Endodermal cell (in vitro differentiated cells): ENCODE results near the gene TUBGCP6. TPM values are rescaled to one million over a fixed set of nuclear protein-coding genes. Genes with fewer than 3 reads are reported as not detected.

Source experiments
- DNase-seq: peaks from one replicate; pipeline ENCODE4 v3.0.0-alpha.2; 2017
- H3K27ac ChIP-seq: 2 replicates; pipeline ENCODE4 v1.5.1; 2013; ENCODE audit warnings: mild to moderate bottlenecking, low read depth, low read length, moderate library complexity
- H3K27me3 ChIP-seq: 2 replicates; pipeline ENCODE4 v1.6.1; 2013; ENCODE audit warnings: mild to moderate bottlenecking, low read length, moderate library complexity; ENCODE audit not compliant: insufficient read depth, control insufficient read depth, poor library complexity, severe bottlenecking
- H3K36me3 ChIP-seq: 2 replicates; pipeline ENCODE4 v1.7.0; 2013; ENCODE audit warnings: mild to moderate bottlenecking, low read length, moderate library complexity; ENCODE audit not compliant: control insufficient read depth, insufficient read depth
- H3K4me1 ChIP-seq: one replicate; pipeline ENCODE4 v1.7.0; 2013; ENCODE audit warnings: low read length; ENCODE audit not compliant: control insufficient read depth, insufficient read depth
- H3K4me3 ChIP-seq: 2 replicates; pipeline ENCODE4 v1.5.1; 2013; ENCODE audit warnings: mild to moderate bottlenecking, low read length, moderate library complexity
- H3K9ac ChIP-seq: 2 replicates; pipeline ENCODE4 v1.6.1; 2013; ENCODE audit warnings: mild to moderate bottlenecking, low read length, moderate library complexity; ENCODE audit not compliant: poor library complexity, severe bottlenecking; ENCODE audit errors: extremely low read depth
- H3K9me3 ChIP-seq: 2 replicates; pipeline ENCODE4 v1.6.1; 2013; ENCODE audit warnings: mild to moderate bottlenecking, low read length, moderate library complexity; ENCODE audit not compliant: control insufficient read depth
- H3K27ac Mint-ChIP-seq: 2 replicates; pipeline ENCODE4 v1.8.0; 2020; ENCODE audit warnings: mixed read lengths
- H3K27me3 Mint-ChIP-seq: 2 replicates; pipeline ENCODE4 v1.8.0; 2021; ENCODE audit warnings: mild to moderate bottlenecking, mixed read lengths; ENCODE audit not compliant: insufficient read depth
- H3K36me3 Mint-ChIP-seq: 2 replicates; pipeline ENCODE4 v1.8.0; 2020; ENCODE audit warnings: low read depth, mixed read lengths
- H3K4me1 Mint-ChIP-seq: 2 replicates; pipeline ENCODE4 v1.8.0; 2020; ENCODE audit warnings: mixed read lengths
- H3K4me3 Mint-ChIP-seq: 2 replicates; pipeline ENCODE4 v1.8.0; 2020; ENCODE audit warnings: mild to moderate bottlenecking, moderate library complexity, mixed read lengths
- H3K9me3 Mint-ChIP-seq: 2 replicates; pipeline ENCODE4 v1.8.0; 2020; ENCODE audit warnings: mild to moderate bottlenecking, mixed read lengths
- WGBS, 2 experiments: methylation state at CpG; one replicate each; pipeline versions ENCODE4 v1.1.5 to v1.1.7; 2013; ENCODE audit warnings: missing lambda C conversion rate in 2 of 2, mixed read lengths in 1 of 2; ENCODE audit not compliant: insufficient coverage in 1 of 2, insufficient read length in 1 of 2; 5-methylcytosine and 5-hydroxymethylcytosine counted together
- total RNA-seq, 2 donors: library from RNA; stranded (reverse); fragmentation: NEBNext Ultra II Directional in 1 of 2; extraction: Animal tissue kit (Norgen Biotek cat#: 25700) in 1 of 2; gene quantifications; 2 replicates in 1 of 2; 3 replicates in 1 of 2; pipeline ENCODE4 v1.2.1, GENCODE V29; 2021
- TF ChIP-seq, protein P1 (sequence below): fragments of 200-600 bp; sonication (generic); conservative IDR thresholded peaks from 2 replicates; pipeline ENCODE4 v1.5.0; 2021; ENCODE audit warnings: antibody characterized with exemption, mild to moderate bottlenecking

Gene TUBGCP6
- total RNA-seq, 2 donors from 2014 or later, result 43.7 to 46.0 TPM

DNA sequence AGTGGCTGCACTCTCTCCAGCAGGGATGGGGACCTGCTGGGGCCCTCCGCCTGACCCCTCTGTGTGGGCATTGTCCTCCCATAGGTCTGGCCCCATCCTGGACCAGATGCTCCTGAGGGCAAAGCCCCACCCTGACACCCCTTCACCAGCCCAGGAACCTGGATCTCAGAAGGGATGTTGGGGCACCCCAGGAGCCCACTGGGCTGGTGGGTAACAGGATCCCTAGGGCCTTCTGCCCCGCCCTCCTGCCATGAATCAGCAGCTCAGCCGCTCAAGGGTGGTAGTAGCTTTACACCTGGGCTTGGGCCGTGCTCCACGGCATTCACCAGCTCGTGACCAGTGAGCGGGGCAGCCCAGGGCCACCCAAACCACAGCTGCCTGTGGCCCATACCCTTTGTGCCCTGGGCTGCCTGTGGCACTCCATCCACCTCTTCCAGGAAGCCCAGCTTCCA lies 17.7 kb upstream of the TUBGCP6 start:
- H3K4me3 Mint-ChIP-seq, result peak overlapping the region; percentile 59
- 78 to 81% methylated on average over 4 to 7 of the region's 7 CpGs for WGBS, 2 experiments
- no peaks in the 10 kb centered on the region for H3K9me3 Mint-ChIP-seq

DNA sequence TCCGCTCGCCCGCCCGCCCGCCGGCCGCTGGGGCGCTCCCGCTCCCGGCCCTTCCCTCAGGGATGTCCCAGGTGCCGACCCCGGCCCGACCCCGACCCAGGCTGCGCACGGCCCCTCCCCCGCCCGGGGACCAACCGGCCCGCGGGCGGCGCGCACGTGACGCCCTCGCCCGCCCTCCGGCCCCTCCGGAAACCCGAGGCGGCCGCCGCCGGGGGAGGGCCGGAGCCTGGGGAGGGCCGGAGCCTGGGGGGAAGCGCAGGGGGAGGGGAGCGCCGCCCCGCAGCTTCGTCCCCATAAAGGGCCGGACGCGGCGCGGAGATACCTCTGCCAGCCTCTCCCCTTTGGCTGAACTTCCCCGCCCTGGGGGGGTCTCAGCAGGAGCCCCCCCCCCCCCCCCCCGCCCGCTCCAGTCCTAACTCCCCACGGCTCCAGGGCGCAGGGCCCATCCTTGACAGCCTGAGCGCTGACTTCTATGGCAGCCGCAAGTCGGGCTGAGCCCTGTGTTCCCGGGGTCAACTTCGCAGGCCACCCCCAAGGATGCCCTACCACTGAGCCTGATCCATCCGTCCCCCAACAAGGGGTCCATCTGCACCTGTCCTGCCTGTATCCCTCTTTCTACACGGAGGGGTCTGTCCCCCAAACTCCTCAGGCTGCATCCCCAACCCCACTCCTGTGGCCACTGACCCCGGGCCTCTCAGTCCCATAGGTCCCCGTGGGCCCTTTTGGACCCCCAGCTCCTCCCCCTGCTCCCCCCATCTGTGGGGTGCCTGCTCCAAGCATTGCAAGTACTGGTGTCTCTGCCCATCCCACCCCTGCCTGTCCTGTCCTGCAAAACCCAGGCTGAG lies 17.0 kb upstream of the TUBGCP6 start, which contains the start of gene MAPK12:
MAPK12 (minus strand) TSS at position 69 of the 845 bp plus-strand sequence. CDS start 174 bp downstream, outside the sequence.
- H3K4me3 Mint-ChIP-seq, result peak within 1 kb of the TSS; percentile 59
- H3K36me3 Mint-ChIP-seq, result peaks cover 5% of the 10 kb centered on the region
- no peaks in the 10 kb centered on the region for H3K9me3 Mint-ChIP-seq
- peaks cover 5% of the 10 kb centered on the region for H3K4me1 Mint-ChIP-seq
- H3K27me3 Mint-ChIP-seq, result peaks cover 35% of the 10 kb centered on the region
- H3K4me3 ChIP-seq, result peak within 1 kb of the TSS; percentile 77
- H3K9me3 ChIP-seq, result no peaks in the 10 kb centered on the region
- peak; percentile 82 for DNase-seq
- 9 to 12% methylated on average over 15 to 60 of the region's 61 CpGs for WGBS, 2 experiments
- no peaks in the 10 kb centered on the region for H3K4me1 ChIP-seq
- H3K27ac ChIP-seq, result no peak within 1 kb of the TSS
- peaks cover 5% of the 10 kb centered on the region for H3K27me3 ChIP-seq
- H3K36me3 ChIP-seq, result peaks cover 10% of the 10 kb centered on the region
- TF ChIP-seq, protein P1, sequence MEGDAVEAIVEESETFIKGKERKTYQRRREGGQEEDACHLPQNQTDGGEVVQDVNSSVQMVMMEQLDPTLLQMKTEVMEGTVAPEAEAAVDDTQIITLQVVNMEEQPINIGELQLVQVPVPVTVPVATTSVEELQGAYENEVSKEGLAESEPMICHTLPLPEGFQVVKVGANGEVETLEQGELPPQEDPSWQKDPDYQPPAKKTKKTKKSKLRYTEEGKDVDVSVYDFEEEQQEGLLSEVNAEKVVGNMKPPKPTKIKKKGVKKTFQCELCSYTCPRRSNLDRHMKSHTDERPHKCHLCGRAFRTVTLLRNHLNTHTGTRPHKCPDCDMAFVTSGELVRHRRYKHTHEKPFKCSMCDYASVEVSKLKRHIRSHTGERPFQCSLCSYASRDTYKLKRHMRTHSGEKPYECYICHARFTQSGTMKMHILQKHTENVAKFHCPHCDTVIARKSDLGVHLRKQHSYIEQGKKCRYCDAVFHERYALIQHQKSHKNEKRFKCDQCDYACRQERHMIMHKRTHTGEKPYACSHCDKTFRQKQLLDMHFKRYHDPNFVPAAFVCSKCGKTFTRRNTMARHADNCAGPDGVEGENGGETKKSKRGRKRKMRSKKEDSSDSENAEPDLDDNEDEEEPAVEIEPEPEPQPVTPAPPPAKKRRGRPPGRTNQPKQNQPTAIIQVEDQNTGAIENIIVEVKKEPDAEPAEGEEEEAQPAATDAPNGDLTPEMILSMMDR, result no peak
- peak within 1 kb of the TSS; percentile 34 for H3K9ac ChIP-seq
- no peak within 1 kb of the TSS for H3K27ac Mint-ChIP-seq

More for the DNA sequence above, 17.7 kb upstream of the TUBGCP6 start:
- TF ChIP-seq, protein P1, result no peak
- Mint-ChIP-seq H3K36me3 (peaks cover 3% of the 10 kb centered on the region), H3K27me3 (peaks cover 41% of the 10 kb centered on the region), H3K4me1 (peaks cover 5% of the 10 kb centered on the region), H3K27ac (no peak overlapping the region)
- Histone ChIP-seq H3K36me3 (peaks cover 8% of the 10 kb centered on the region), H3K9me3 (no peaks in the 10 kb centered on the region), H3K4me1 (no peaks in the 10 kb centered on the region), H3K9ac (no peak overlapping the region), H3K27ac (no peak overlapping the region), H3K27me3 (peaks cover 8% of the 10 kb centered on the region), H3K4me3 (no peak overlapping the region)
- DNase-seq, result no peak

DNA sequence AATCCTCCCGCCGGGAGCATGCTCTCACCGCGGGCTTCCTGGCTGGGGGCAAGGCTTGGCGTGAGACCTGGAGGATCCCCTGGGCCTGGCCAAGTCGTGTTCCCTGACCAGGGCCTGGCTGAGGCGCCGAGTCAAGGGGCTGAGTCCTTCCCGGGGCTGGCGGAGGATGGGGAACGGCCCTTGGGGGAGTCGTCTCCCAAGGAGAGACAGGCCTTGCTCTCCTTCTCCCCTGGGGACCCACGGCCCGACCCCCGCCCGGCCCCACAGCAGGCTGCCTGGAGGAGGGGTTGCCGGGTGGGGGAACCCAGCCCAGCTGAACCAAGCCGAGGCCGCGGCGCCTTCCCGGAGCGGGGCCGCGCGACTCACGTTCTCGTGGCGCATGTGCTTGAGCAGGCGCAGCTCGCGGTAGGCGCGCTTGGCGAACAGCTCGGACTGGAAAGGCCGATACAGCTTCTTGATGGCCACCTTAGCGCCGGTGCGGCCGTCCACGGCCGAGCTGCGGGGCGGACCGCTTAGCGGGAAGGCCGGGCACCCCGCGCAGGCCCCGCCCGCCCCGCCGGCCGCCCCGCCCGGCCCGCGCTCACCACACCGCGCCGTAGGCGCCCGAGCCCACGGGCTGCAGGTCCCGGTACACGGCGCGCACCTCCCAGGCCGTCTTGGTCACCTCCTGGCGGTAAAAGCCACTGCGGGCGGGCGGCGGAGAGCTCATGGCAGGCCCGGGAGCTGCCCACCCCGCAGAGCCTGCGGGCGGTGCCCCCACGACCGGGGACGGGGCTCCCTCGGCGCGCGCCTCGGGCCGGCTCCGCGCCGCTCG lies 16.2 kb upstream of the TUBGCP6 start:
- H3K9me3 ChIP-seq, result no peaks in the 10 kb centered on the region
- H3K27ac Mint-ChIP-seq, result no peak overlapping the region
- DNase-seq, result peak; percentile 78
- H3K27ac ChIP-seq, result no peak overlapping the region
- no peaks in the 10 kb centered on the region for H3K4me1 ChIP-seq
- H3K27me3 ChIP-seq, result no peaks in the 10 kb centered on the region
- TF ChIP-seq, protein P1, result no peak
- H3K36me3 Mint-ChIP-seq, result peaks cover 5% of the 10 kb centered on the region
- peaks cover 10% of the 10 kb centered on the region for H3K36me3 ChIP-seq
- H3K4me3 Mint-ChIP-seq, result peak overlapping the region; percentile 56
- H3K9ac ChIP-seq, result peak overlapping the region; percentile 34
- H3K9me3 Mint-ChIP-seq, result no peaks in the 10 kb centered on the region
- 1 to 2% methylated on average over 56 to 92 of the region's 92 CpGs for WGBS, 2 experiments
- H3K4me3 ChIP-seq, result peak overlapping the region; percentile 77
- peaks cover 27% of the 10 kb centered on the region for H3K27me3 Mint-ChIP-seq
- H3K4me1 Mint-ChIP-seq, result peaks cover 5% of the 10 kb centered on the region
